AG04449 (cell line): Measurements from ENCODE around the gene UST.
"Not testable (repeated sequence)": the region's sequence is repeated elsewhere in the genome, so short reads cannot be mapped to it uniquely, and the experiment has no call there.

ENCODE experiments used
- CTCF ChIA-PET: fragments of 350-600 bp; formaldehyde crosslinking; extraction: SDS; loops from one replicate; lab custom pipeline; 2021; ENCODE audit warnings: antibody characterized with exemption; lab: Yijun Ruan, JAX
- POLR2A ChIA-PET: fragments of 400-600, 350-600 bp; formaldehyde crosslinking; extraction: SDS; loops from one replicate; lab custom pipeline; 2020; ENCODE audit warnings: antibody characterized with exemption, inconsistent platforms; lab: Yijun Ruan, JAX
- DNase-seq: peaks from one replicate; pipeline ENCODE4 v3.0.0-alpha.2; 2010; ENCODE audit warnings: low read depth, low spot score
- H3K4me3 ChIP-seq: 2 replicates; pipeline ENCODE4 v1.5.1; 2011; ENCODE audit warnings: low read depth, mild to moderate bottlenecking, control low read depth, low read length
- TF ChIP-seq, protein P1 (sequence below): IDR thresholded peaks from one replicate; pipeline ENCODE4 v1.5.1; 2011; ENCODE audit warnings: mild to moderate bottlenecking, moderate library complexity, low read length, control low read depth, inconsistent platforms; ENCODE audit not compliant: insufficient read depth; ENCODE audit errors: missing control alignments

Gene UST

DNA sequence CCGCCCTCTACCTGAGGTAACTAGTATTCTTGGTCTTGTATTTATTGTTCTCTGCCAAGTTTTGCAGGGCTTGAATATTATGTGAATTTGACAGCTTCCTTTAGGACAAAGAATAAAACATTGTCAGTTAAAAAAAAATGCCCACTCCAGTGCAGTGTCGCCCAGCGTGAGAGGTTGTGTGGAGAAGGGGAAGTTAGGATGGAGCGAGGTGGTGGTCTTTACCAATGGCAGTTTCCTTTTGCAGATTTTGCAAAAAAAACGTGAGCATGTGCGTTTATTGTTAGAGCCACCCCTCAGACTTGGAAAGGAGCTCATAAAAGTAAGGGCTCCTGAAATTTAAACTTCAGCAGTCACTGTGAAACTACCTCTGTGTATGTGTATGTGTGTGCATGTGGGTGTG lies 28.3 kb downstream of the UST start:
- no peak overlapping the region for H3K4me3 ChIP-seq
- ChIA-PET POLR2A (no interaction called here), CTCF (interaction anchor here (0.8 to 2.4 kb wide), 3 partner anchors 8 to 173 kb away, joined by 3 to 10 read pairs (median 4); no protein-coding TSS in a partner anchor)
- DNase-seq: no peak
- TF ChIP-seq, protein P1, sequence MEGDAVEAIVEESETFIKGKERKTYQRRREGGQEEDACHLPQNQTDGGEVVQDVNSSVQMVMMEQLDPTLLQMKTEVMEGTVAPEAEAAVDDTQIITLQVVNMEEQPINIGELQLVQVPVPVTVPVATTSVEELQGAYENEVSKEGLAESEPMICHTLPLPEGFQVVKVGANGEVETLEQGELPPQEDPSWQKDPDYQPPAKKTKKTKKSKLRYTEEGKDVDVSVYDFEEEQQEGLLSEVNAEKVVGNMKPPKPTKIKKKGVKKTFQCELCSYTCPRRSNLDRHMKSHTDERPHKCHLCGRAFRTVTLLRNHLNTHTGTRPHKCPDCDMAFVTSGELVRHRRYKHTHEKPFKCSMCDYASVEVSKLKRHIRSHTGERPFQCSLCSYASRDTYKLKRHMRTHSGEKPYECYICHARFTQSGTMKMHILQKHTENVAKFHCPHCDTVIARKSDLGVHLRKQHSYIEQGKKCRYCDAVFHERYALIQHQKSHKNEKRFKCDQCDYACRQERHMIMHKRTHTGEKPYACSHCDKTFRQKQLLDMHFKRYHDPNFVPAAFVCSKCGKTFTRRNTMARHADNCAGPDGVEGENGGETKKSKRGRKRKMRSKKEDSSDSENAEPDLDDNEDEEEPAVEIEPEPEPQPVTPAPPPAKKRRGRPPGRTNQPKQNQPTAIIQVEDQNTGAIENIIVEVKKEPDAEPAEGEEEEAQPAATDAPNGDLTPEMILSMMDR: no peak

DNA sequence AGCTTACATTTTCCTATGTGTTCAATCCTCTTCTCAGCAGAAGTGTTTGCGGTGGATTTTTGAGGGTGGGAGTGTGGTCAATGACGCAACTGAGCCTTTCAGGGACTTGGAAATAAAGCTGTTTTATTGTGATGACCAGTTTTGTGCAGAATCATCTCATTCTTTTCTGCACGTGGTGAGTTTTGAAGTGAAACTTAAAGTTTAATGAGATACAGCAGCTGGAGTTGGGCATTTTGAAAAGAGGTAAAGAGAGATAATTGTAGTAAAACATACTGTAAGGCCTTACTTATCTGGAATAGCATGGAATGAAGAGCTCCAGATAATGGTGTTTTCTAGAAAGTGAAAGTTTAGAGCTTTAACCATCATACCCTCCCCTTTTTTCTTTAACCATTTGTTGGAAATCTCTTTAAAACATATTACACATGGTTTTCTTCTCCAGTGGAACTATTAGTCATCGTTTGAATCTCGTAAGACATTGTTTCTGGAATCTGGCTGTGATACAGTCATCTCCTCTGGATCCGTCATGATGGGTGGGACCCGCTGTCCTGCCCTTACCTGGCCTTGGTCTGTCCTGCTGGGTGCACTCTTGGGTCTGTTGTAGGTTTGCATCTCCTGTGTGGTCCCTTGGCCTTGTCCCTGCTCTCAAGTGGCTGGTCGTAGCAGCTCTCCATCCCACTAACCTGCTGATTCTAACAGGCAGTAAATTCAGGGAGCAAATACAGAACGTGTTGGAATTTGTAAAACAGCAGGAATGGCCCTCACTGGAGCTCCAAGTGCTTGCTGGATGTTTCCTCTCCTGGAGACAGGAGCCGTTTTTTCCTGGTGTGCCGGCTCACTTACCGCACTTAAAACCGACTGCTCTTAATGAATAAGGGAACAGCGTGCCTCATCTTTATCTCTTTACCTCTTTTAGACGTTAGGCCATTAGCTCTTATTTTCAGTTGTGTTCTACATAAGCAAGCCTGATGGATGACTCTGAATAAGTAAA lies 29.8 kb downstream of the UST start:
- ChIA-PET CTCF (interaction anchor here (1.0 to 2.4 kb wide), 9 partner anchors 10 to 217 kb away, joined by 3 to 10 read pairs (median 4); no protein-coding TSS in a partner anchor), POLR2A (no interaction called here)
- H3K4me3 ChIP-seq: no peak overlapping the region
- TF ChIP-seq, protein P1: no peak
- DNase-seq: no peak

DNA sequence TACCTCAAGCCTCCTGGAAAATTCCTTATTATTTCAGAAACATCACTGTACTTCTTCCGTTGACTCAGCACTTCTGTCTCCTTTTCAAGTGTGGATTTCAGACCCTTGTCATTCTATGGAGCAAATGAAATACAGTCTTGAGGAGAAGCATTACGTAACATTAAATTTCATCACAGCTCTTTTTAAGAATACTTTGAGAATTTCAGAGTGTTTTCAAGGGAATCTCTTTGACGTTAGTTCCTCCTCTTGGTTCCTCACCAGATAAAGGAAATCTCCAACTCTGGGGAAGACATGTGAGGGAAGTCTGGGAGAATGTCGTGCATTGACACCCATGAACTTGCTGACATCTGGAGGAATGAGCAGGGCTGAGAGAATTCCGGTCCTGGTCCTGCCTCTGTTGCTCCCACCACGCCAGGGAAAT lies 32.3 kb downstream of the UST start:
- ChIA-PET CTCF (interaction anchor here (0.7 kb wide), 1 partner anchor 219 kb away, joined by 3 read pairs; no protein-coding TSS in a partner anchor), POLR2A (no interaction called here)
- TF ChIP-seq, protein P1: no peak
- DNase-seq: no peak
- no peak overlapping the region for H3K4me3 ChIP-seq

DNA sequence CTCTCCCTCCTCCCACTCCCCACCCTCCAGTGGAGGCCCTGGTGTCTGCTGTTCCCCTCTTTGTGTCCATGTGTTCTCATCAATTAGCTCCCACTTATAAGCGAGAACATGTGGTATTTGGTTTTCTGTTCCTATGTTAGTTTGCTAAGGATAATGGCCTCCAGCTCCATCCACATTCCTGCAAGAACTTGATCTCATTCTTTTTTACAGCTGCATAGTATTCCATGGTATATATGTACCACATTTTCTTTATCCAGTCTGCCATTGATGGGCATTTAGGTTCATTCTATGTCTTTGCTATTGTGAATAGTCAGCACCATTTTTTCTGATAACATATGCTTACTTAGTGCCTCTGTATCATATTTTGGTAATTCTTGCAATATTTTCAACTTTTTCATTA lies 33.6 kb downstream of the UST start:
- CTCF ChIA-PET: interaction anchor here (1.6 kb wide), 1 partner anchor 15 kb away, joined by 4 read pairs; no protein-coding TSS in a partner anchor
- DNase-seq: not testable (repeated sequence)

DNA sequence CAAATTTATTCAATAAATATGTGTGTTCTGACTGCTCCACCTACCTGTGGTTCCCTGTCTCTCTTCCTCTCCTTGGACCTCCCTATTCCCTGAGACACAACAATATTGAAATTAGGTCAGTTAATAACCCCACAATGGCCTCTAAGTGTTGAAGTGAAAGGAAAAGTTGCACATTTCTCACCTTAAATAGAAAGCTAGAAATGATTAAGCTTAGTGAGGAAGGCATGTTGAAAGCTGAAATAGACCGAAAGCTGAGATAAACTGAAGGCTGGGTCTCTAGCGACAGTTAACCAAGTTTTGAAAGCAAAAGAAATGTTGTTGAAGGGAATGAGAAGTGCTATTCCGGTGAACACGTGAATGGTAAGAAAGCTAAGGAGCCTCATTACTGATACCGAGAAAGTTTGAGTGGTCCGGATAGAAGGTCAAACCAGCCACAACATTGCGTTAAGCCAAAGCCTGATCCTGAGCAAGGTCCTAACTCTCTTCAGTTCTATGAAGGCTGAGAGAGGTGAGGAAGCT lies 34.1 kb downstream of the UST start:
- TF ChIP-seq, protein P1: no peak
- ChIA-PET POLR2A (no interaction called here), CTCF (interaction anchor here (1.6 kb wide), 1 partner anchor 14 kb away, joined by 4 read pairs; no protein-coding TSS in a partner anchor)
- DNase-seq: no peak
- no peak overlapping the region for H3K4me3 ChIP-seq

More for the DNA sequence above, 33.6 kb downstream of the UST start:
- H3K4me3 ChIP-seq, POLR2A ChIA-PET: not testable (repeated sequence)

DNA sequence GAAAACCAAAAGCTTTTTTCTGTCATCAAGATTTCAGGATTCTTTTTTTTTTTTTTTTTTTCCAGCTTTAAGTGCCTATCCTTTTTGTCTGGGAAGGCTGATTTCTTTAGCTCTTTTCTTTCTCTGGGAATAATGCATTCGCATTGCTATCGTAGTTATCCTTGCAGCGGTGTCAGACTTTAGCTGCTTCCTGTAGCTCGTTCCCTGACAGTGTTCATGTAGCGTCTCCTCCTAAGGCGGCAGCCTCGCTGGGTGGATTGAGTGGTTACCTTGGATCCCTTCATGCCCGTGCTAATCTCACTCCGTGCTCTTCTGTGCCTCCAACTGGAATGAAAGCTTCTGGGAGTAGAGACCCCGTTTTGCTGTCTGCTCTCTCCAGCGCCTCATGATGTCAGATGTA lies 43.1 kb downstream of the UST start:
- ChIA-PET POLR2A (interaction anchor here (0.6 kb wide), 1 partner anchor 251 kb away, joined by 3 read pairs; no protein-coding TSS in a partner anchor), CTCF (interaction anchor here (1.0 kb wide), 1 partner anchor 11 kb away, joined by 3 read pairs; no protein-coding TSS in a partner anchor)
- TF ChIP-seq, protein P1: no peak
- no peak overlapping the region for H3K4me3 ChIP-seq
- no peak for DNase-seq
